ENCODE data around the gene SAP30L.

Gene SAP30L

GRCh38 chr5:154421868-154422267, 23.9 kb upstream of the SAP30L start:
- H3K4me3 ChIP-seq (replicated peaks; ENCODE audit: low read depth, low read length): no peak overlapping the region
- H3K27me3 ChIP-seq (replicated peaks; ENCODE audit: control insufficient read depth, insufficient read depth, low read length): no peaks in the 10 kb centered on the region
- TF ChIP-seq CTCF (IDR thresholded peaks at IDR 0.05; ENCODE audit: insufficient read depth, low read length, poor library complexity, severe bottlenecking): peak; percentile 59
- no peak for DNase-seq (ENCODE audit: extremely low read depth, insufficient read length)
- H3K36me3 ChIP-seq (ENCODE audit: control insufficient read depth, insufficient read depth, low read length): peaks cover 9% of the 10 kb centered on the region

GRCh38 chr5:154422298-154422697, 23.5 kb upstream of the SAP30L start:
- DNase-seq (ENCODE audit: extremely low read depth, insufficient read length): no peak
- H3K4me3 ChIP-seq (replicated peaks; ENCODE audit: low read depth, low read length): no peak overlapping the region
- H3K36me3 ChIP-seq (ENCODE audit: control insufficient read depth, insufficient read depth, low read length): peaks cover 6% of the 10 kb centered on the region
- H3K27me3 ChIP-seq (replicated peaks; ENCODE audit: control insufficient read depth, insufficient read depth, low read length): no peaks in the 10 kb centered on the region
- TF ChIP-seq CTCF (IDR thresholded peaks at IDR 0.05; ENCODE audit: insufficient read depth, low read length, poor library complexity, severe bottlenecking): no peak

GRCh38 chr5:154428208-154428607, 17.6 kb upstream of the SAP30L start:
- no peak overlapping the region for H3K4me3 ChIP-seq (replicated peaks; ENCODE audit: low read depth, low read length)
- no peak for TF ChIP-seq CTCF (IDR thresholded peaks at IDR 0.05; ENCODE audit: insufficient read depth, low read length, poor library complexity, severe bottlenecking)
- H3K36me3 ChIP-seq (ENCODE audit: control insufficient read depth, insufficient read depth, low read length): no peaks in the 10 kb centered on the region
- DNase-seq (ENCODE audit: extremely low read depth, insufficient read length): no peak
- no peaks in the 10 kb centered on the region for H3K27me3 ChIP-seq (replicated peaks; ENCODE audit: control insufficient read depth, insufficient read depth, low read length)

- no peak for DNase-seq (ENCODE audit: extremely low read depth, insufficient read length)
- H3K27me3 ChIP-seq (replicated peaks; ENCODE audit: control insufficient read depth, insufficient read depth, low read length): no peaks in the 10 kb centered on the region
- TF ChIP-seq CTCF (IDR thresholded peaks at IDR 0.05; ENCODE audit: insufficient read depth, low read length, poor library complexity, severe bottlenecking): no peak
Measured at GRCh38 chr5:154429341-154429740, 16.5 kb upstream of the SAP30L start.

GRCh38 chr5:154430466-154430865, 15.3 kb upstream of the SAP30L start:
- DNase-seq (ENCODE audit: extremely low read depth, insufficient read length): no peak
- no peak for TF ChIP-seq CTCF (IDR thresholded peaks at IDR 0.05; ENCODE audit: insufficient read depth, low read length, poor library complexity, severe bottlenecking)
- no peak overlapping the region for H3K4me3 ChIP-seq (replicated peaks; ENCODE audit: low read depth, low read length)
- no peaks in the 10 kb centered on the region for H3K27me3 ChIP-seq (replicated peaks; ENCODE audit: control insufficient read depth, insufficient read depth, low read length)
- H3K36me3 ChIP-seq (ENCODE audit: control insufficient read depth, insufficient read depth, low read length): no peaks in the 10 kb centered on the region

More at GRCh38 chr5:154429341-154429740, 16.5 kb upstream of the SAP30L start:
- Histone ChIP-seq H3K36me3 (ENCODE audit: control insufficient read depth, insufficient read depth, low read length) (no peaks in the 10 kb centered on the region), H3K4me3 (replicated peaks; ENCODE audit: low read depth, low read length) (no peak overlapping the region)

- TF ChIP-seq CTCF (IDR thresholded peaks at IDR 0.05; ENCODE audit: insufficient read depth, low read length, poor library complexity, severe bottlenecking): no peak
- no peak for DNase-seq (ENCODE audit: extremely low read depth, insufficient read length)
- Histone ChIP-seq H3K27me3 (replicated peaks; ENCODE audit: control insufficient read depth, insufficient read depth, low read length) (no peaks in the 10 kb centered on the region), H3K36me3 (ENCODE audit: control insufficient read depth, insufficient read depth, low read length) (no peaks in the 10 kb centered on the region), H3K4me3 (replicated peaks; ENCODE audit: low read depth, low read length) (no peak overlapping the region)
Measured at GRCh38 chr5:154430961-154431630, 14.7 kb upstream of the SAP30L start.

Measured in GM06990 (cell line).